ENCODE measurements around the gene CFTR.

DNA sequence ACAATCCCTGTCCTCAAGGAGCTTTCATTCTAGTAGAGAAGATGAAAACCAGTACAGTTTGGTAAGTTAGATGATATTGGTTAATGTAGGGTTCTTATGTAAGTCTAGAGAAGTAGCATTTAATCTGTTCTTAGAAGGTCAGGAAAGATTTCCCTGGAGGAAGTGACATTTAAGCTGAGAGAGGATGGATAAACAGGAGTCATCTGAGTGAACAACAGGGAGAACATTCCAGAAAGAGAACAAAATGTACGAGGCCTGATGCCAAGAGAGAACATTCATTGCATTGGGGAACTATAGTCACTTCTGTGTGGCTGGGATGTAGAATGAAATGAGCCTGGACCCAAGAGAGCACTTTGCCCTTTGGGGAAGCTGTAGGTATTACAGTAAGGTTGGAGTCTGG lies 88.0 kb downstream of the CFTR start:
- TF ChIP-seq CTCF (conservative IDR thresholded peaks at IDR 0.05; ENCODE audit: low read depth, low read length) (no peak), EZH2 (IDR thresholded peaks at IDR 0.05; ENCODE audit: borderline replicate concordance, low read depth, low read length, poor library complexity, severe bottlenecking) (no peak)

All from A673 (cell line).